Esophagus squamous epithelium (tissue), 5 donors: ENCODE measurements around the gene OGDH. TPM values are rescaled to one million over a fixed set of nuclear protein-coding genes. Genes with fewer than 3 reads are reported as not detected.

Experiments used
- DNase-seq: peaks from one replicate; lab custom pipeline; 2025; lab: John Stamatoyannopoulos, UW
- H3K27ac ChIP-seq, 4 donors: fragments of 200-600 bp; sonication (generic); one replicate each; pipeline ENCODE4 v1.5.1; 2016 to 2019; ENCODE audit warnings: mild to moderate bottlenecking in 1 of 4
- H3K27me3 ChIP-seq, 4 donors: fragments of 200-600 bp; sonication (generic); 1 replicate in 3 of 4; 2 replicates in 1 of 4; pipeline versions ENCODE4 v1.5.1 to v1.6.0; 2017 to 2021; ENCODE audit warnings: antibody characterized with exemption in 1 of 4
- H3K36me3 ChIP-seq, 3 donors: fragments of 200-600 bp; sonication (generic); one replicate each; pipeline ENCODE4 v1.5.1; 2016 to 2019
- H3K4me1 ChIP-seq, 3 donors: fragments of 200-600 bp; sonication (generic); one replicate each; pipeline ENCODE4 v1.5.1; 2017 to 2019
- H3K4me3 ChIP-seq, 4 donors: fragments of 200-600 bp; sonication (generic); 1 replicate in 3 of 4; 2 replicates in 1 of 4; pipeline ENCODE4 v1.5.1; 2016 to 2019; ENCODE audit warnings: mild to moderate bottlenecking in 2 of 4, moderate library complexity in 1 of 4
- H3K9me3 ChIP-seq, 3 donors: fragments of 200-600 bp; sonication (generic); one replicate each; pipeline ENCODE4 v1.5.1; 2016 to 2019
- CTCF ChIP-seq, 6 experiments: fragments of 450-650 bp in 4 of 6; fragments of 200-600 bp in 2 of 6; sonication (generic) in 2 of 6; IDR thresholded peaks; one replicate each; pipeline ENCODE4 v1.5.1; 2016 to 2019; ENCODE audit warnings: antibody characterized with exemption in 6 of 6, mild to moderate bottlenecking in 4 of 6, moderate library complexity in 4 of 6
- POLR2A ChIP-seq, 4 donors: fragments of 450-650 bp; IDR thresholded peaks; one replicate each; pipeline ENCODE4 v1.6.1; 2017; ENCODE audit warnings: antibody characterized with exemption in 4 of 4, mild to moderate bottlenecking in 4 of 4, moderate library complexity in 3 of 4
- WGBS, 2 donors: methylation state at CpG; one replicate each; pipeline ENCODE4 v1.1.5; 2018; 5-methylcytosine and 5-hydroxymethylcytosine counted together
- intact Hi-C: fragments of 100-400 bp; cut with DNase I; formaldehyde crosslinking; loops from one replicate; pipeline ENCODE4 v1.15.0; 2022
- total RNA-seq, 4 donors: library from RNA; depleted of rRNA; stranded (reverse); fragments of >200 nt; gene quantifications; one replicate each; pipeline ENCODE4 v1.1.0, GENCODE V29; 2016
- donor health status: DM: yes; HTN: yes; CAD: no.

OGDH gene
- total RNA-seq, 4 donors from 2014 or later: 68.9 to 102 (median 89.5) TPM

GRCh38 chr7:44666566-44666965, 60.1 kb downstream of the OGDH start:
- peaks cover 0 to 2% (median 0%) of the 10 kb centered on the region in 3 donors for H3K9me3 ChIP-seq
- 90 to 92% methylated on average over 6 of the region's 6 CpGs for WGBS, 2 donors
- H3K27me3 ChIP-seq: no peaks in the 10 kb centered on the region
- no peak overlapping the region for H3K27ac ChIP-seq
- H3K4me3 ChIP-seq: no peak overlapping the region
- TF ChIP-seq POLR2A (IDR thresholded peaks at IDR 0.05): no peak
- no peak for TF ChIP-seq CTCF (IDR thresholded peaks at IDR 0.05)
- H3K36me3 ChIP-seq: peaks cover 0 to 82% (median 5%) of the 10 kb centered on the region in 3 donors
- intact Hi-C loops: no loop called here
- no peak for DNase-seq
- peaks cover 0 to 13% (median 7%) of the 10 kb centered on the region in 3 donors for H3K4me1 ChIP-seq

- peaks cover 0 to 76% (median 5%) of the 10 kb centered on the region in 3 donors for H3K36me3 ChIP-seq
Observed at GRCh38 chr7:44667190-44667589, 60.8 kb downstream of the OGDH start.

GRCh38 chr7:44671069-44671468, 64.6 kb downstream of the OGDH start:
- H3K36me3 ChIP-seq: peaks cover 14 to 87% (median 28%) of the 10 kb centered on the region in 3 donors
- H3K9me3 ChIP-seq: no peaks in the 10 kb centered on the region
- DNase-seq: no peak
- intact Hi-C loops: no loop called here
- no peak overlapping the region for H3K27ac ChIP-seq
- H3K27me3 ChIP-seq: no peaks in the 10 kb centered on the region
- TF ChIP-seq CTCF (IDR thresholded peaks at IDR 0.05): no peak
- TF ChIP-seq POLR2A (IDR thresholded peaks at IDR 0.05): no peak
- 89 to 90% methylated on average over 1 of the region's 1 CpG for WGBS, 2 donors
- peaks cover 0 to under 1% (median 0%) of the 10 kb centered on the region in 3 donors for H3K4me1 ChIP-seq
- H3K4me3 ChIP-seq: no peak overlapping the region

More at GRCh38 chr7:44667190-44667589, 60.8 kb downstream of the OGDH start:
- Histone ChIP-seq H3K9me3 (no peaks in the 10 kb centered on the region), H3K4me3 (no peak overlapping the region), H3K4me1 (peaks cover 0 to 13% (median 7%) of the 10 kb centered on the region in 3 donors), H3K27me3 (no peaks in the 10 kb centered on the region), H3K27ac (no peak overlapping the region)
- intact Hi-C loops: no loop called here
- TF ChIP-seq POLR2A (IDR thresholded peaks at IDR 0.05): no peak
- TF ChIP-seq CTCF (IDR thresholded peaks at IDR 0.05): no peak
- WGBS, 2 donors: 94 to 97% methylated on average over 3 of the region's 3 CpGs
- DNase-seq: no peak

GRCh38 chr7:44673324-44673723, 66.9 kb downstream of the OGDH start:
- H3K36me3 ChIP-seq: peaks cover 14 to 85% (median 23%) of the 10 kb centered on the region in 3 donors
- intact Hi-C loops: no loop called here
- H3K9me3 ChIP-seq: no peaks in the 10 kb centered on the region
- no peak for TF ChIP-seq POLR2A (IDR thresholded peaks at IDR 0.05)
- TF ChIP-seq CTCF (IDR thresholded peaks at IDR 0.05): no peak
- H3K27ac ChIP-seq: no peak overlapping the region
- H3K4me1 ChIP-seq: peaks cover 4 to 13% (median 6%) of the 10 kb centered on the region in 3 donors
- no peaks in the 10 kb centered on the region for H3K27me3 ChIP-seq
- H3K4me3 ChIP-seq: no peak overlapping the region
- 90 to 100% methylated on average over 1 to 2 of the region's 2 CpGs for WGBS, 2 donors
- DNase-seq: no peak

- no peak overlapping the region for H3K4me3 ChIP-seq
- peaks cover 14 to 85% (median 23%) of the 10 kb centered on the region in 3 donors for H3K36me3 ChIP-seq
- H3K9me3 ChIP-seq: no peaks in the 10 kb centered on the region
- no peak overlapping the region for H3K27ac ChIP-seq
- TF ChIP-seq CTCF (IDR thresholded peaks at IDR 0.05) (no peak), POLR2A (IDR thresholded peaks at IDR 0.05) (no peak)
- no peak for DNase-seq
- H3K27me3 ChIP-seq: no peaks in the 10 kb centered on the region
- H3K4me1 ChIP-seq: peaks cover 6 to 17% (median 9%) of the 10 kb centered on the region in 3 donors
- WGBS, 2 donors: 92 to 95% methylated on average over 3 to 4 of the region's 6 CpGs
- intact Hi-C loops: no loop called here
Observed at GRCh38 chr7:44673771-44674170, 67.3 kb downstream of the OGDH start.
